GM10266 (cell line): ENCODE data around the gene AVPR2.

Experiments used
- DNase-seq: peaks from one replicate; pipeline ENCODE4 v3.0.0; 2012; ENCODE audit errors: extremely low spot score
- TF ChIP-seq, protein P1 (sequence below): IDR thresholded peaks from 2 replicates; pipeline ENCODE4 v1.5.1; 2012; ENCODE audit warnings: mild to moderate bottlenecking, low read depth; ENCODE audit not compliant: control insufficient read depth, insufficient read depth; ENCODE audit errors: missing control alignments

The AVPR2 gene

DNA sequence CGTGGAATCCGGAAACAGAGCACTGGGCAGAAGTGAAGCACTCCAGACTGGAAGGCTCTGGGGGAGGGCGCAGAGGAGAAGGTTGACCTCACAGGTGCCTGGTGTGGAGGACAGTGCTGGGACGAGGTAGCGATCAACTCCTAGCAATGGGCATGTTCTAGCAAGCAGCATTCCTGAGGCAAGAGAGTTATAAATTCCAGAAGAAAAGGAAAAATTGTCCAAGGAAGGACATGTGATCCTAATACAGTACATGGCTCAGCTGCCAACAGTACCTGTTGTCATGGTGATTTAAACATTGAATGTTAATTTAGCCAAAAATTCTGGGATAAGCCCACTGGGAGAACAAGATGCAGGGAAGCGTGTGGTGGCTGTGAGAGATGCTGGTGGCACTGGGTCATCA is 13.4 kb downstream of the AVPR2 start:
- TF ChIP-seq, protein P1, sequence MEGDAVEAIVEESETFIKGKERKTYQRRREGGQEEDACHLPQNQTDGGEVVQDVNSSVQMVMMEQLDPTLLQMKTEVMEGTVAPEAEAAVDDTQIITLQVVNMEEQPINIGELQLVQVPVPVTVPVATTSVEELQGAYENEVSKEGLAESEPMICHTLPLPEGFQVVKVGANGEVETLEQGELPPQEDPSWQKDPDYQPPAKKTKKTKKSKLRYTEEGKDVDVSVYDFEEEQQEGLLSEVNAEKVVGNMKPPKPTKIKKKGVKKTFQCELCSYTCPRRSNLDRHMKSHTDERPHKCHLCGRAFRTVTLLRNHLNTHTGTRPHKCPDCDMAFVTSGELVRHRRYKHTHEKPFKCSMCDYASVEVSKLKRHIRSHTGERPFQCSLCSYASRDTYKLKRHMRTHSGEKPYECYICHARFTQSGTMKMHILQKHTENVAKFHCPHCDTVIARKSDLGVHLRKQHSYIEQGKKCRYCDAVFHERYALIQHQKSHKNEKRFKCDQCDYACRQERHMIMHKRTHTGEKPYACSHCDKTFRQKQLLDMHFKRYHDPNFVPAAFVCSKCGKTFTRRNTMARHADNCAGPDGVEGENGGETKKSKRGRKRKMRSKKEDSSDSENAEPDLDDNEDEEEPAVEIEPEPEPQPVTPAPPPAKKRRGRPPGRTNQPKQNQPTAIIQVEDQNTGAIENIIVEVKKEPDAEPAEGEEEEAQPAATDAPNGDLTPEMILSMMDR = no peak
- DNase-seq = no peak

- TF ChIP-seq, protein P1 = no peak
- no peak for DNase-seq
These were observed 14.8 kb downstream of the AVPR2 start for GRCh38 chrX:153919281-153919680.

- DNase-seq = no peak
- TF ChIP-seq, protein P1 = no peak
These were observed 16.1 kb downstream of the AVPR2 start for GRCh38 chrX:153920546-153920945.

GRCh38 chrX:153921070-153921469 is 16.6 kb downstream of the AVPR2 start:
- TF ChIP-seq, protein P1 = no peak
- DNase-seq = no peak

GRCh38 chrX:153921511-153922446 is 17.3 kb downstream of the AVPR2 start:
- DNase-seq = no peak

GRCh38 chrX:153922932-153923857 is 18.7 kb downstream of the AVPR2 start:
- TF ChIP-seq, protein P1 = peak; percentile 38
- DNase-seq = no peak

More at GRCh38 chrX:153921511-153922446, 17.3 kb downstream of the AVPR2 start:
- TF ChIP-seq, protein P1 = no peak
